GM19351 (cell line): ENCODE data around the gene FABP7.

Source experiments
- ATAC-seq: cut with Tn5 transposase; IDR thresholded peaks from one replicate; pipeline ENCODE4 v1.9.1; 2021; ENCODE audit warnings: mild to moderate bottlenecking, moderate library complexity; ENCODE audit not compliant: unreplicated experiment

The FABP7 gene

GRCh38 chr6:122792766-122793165 is 13.2 kb downstream of the FABP7 start:
- no peak for ATAC-seq

DNA sequence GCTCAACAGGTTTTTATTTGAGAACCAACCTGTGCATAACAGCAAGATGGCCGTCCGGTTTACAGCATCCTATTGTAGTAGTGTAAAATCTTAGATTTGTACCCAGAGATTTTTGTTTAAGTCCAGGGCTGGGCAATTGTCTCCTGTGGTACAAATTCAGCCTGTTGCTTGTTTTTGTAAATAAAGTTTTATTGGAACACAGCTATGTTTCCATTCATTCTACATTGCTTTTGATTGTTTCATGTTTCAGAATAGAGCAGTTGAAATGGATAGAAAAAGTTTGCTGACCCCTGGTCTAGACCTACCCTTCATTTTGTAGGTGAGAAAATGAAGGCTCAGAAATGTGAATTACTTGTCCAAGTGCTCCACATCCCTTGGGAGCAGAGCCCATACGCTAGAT is 18.0 kb downstream of the FABP7 start:
- ATAC-seq = no peak

DNA sequence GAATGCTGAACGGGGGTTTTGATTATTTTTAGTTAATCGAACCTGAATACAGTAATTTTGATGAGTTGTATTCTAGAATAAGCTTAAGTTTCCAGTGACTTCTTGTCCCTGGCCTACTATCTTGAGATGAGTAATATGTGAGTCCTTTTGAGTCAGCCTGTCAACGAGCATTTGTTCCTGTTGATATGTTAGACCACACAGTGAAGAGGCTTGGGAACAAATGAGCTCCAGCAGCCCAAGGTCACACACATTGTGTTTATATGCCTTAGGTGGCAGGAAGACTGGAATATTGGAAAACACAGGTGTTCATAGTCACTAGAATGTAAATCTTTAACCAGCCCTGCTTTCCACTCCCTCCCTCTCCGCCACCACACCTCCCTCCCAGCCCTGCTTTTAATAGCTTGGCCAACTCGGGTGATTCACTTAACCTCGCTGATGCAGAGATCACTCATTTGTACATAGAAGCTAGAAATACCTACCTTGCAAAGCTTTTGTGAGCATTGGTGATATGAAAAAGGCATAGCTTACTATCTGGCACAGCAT is 18.7 kb downstream of the FABP7 start:
- peak; percentile 93 for ATAC-seq

DNA sequence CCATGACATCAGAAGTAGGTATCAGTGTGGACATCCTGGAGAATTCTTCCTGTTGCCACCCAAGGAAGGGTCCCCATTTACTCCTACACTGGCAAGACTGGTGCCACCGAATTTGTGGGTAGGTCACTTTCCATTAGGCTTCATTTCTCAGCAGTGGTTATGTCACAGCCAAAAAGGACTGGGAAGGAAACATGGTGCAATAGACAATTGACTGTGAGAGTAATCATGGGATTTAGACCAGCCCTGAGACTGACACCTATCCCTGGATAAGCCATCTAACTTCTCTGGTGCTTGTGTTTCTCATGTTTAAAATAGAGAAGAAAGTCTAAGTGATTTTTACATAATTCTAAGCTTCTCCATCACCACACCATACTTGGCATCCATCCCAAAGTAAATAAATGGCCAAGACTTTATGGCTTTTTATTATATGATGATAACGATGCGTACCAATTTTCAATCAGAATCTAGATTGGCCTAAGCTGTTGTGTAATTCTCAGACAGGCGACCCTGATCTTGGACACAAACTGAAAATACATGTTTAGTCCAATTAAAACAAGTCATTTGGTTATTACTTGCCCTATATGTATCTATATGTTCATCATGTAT is 19.7 kb downstream of the FABP7 start:
- ATAC-seq = no peak

- no peak for ATAC-seq
These were observed 20.6 kb downstream of the FABP7 start for GRCh38 chr6:122799916-122800686.

DNA sequence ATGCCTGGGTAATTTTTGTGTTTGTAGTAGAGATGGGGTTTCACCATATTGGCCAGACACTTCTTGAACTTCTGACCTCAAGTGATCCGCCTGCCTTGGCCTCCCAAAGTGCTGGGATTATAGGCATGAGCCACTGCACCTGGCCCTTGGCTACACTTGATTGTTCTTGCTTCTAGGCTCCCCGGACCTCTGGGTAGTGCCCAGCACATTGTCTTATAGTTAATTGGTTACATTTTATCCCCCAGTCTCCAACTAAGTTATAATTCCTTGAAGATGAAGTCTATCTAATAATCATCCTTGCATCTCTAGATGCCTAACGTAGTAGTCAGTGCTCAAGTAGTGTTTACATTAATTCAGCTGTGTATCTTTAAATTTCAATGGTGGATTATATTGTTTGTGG is 21.4 kb downstream of the FABP7 start:
- no peak for ATAC-seq

DNA sequence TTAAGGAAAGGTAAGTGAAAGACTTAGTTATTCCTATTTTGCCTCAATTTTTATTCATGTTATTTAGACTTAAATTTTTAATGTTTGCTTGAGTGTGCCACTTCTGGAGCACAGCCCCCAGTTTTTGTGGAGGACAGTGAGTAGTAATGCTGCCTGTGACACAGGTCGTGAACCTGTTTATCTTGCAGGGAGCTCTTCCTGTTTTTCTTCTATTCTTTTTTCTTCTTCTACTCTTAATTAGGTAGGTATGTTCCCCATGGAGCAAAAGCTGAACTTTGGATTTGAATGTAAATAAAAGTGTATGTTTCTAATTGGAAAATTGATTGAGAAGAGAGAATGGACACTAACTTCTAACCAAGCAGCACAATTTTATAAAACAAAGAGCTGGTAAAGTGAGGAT is 21.9 kb downstream of the FABP7 start:
- ATAC-seq = no peak

DNA sequence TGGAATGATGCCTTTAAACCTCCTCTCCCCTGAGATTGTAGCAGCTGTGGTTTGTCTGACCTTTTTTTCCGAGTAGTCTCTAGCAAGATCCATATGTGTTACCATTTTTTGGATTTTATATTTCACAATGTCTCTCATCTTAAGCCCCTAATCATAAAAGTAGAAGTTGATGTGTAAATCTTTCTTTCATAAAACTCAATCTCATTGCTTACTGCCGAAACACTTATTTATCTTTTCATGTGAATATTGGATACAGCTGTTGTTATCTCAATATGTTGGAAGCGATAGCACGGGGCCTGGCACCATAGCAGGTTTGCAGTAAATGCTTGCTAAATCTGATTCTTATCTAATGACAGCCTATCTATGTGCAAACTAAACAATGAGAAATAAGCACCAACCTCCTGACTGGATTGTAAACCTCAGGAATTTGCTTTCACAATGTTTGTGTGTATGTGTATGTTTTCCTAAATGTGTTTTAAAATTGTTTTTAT is 23.7 kb downstream of the FABP7 start:
- no peak for ATAC-seq

DNA sequence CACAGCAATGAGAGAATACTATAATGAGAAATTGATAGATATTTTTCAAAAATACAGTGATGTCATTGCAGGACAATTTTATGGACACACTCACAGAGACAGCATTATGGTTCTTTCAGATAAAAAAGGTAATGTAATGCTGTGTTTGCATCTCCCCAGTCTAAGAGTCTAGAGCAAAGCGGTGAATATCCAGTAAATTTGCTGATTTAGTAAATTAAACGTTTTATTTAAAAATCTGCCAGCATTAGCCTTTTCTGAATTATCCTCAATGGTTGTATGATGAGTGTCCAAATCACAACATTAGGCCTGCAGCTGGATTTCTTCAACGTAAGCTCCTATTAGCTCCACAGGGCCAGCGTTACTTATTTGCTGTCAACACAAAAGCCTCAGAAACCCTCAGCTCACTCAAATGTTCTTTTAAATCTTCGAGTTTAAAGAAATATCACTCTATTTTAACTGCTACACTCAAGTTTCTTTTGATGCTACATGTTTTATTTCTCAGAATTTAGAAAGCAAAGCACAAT is 25.5 kb downstream of the FABP7 start:
- ATAC-seq = no peak

GRCh38 chr6:122806291-122806690 is 26.8 kb downstream of the FABP7 start:
- ATAC-seq = no peak

GRCh38 chr6:122808121-122808885 is 28.8 kb downstream of the FABP7 start:
- no peak for ATAC-seq

DNA sequence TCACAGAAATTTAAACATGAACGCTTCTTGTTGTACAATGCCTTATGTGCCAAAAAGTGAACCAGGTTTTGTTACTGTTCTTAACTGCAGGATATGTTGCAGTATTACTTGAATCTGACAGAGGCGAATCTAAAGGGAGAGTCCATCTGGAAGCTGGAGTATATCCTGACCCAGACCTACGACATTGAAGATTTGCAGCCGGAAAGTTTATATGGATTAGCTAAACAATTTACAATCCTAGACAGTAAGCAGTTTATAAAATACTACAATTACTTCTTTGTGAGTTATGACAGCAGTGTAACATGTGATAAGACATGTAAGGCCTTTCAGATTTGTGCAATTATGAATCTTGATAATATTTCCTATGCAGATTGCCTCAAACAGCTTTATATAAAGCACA is 29.5 kb downstream of the FABP7 start:
- ATAC-seq = no peak

- no peak for ATAC-seq
These were observed 30.2 kb downstream of the FABP7 start for GRCh38 chr6:122809691-122810090.

GRCh38 chr6:122810189-122810588 is 30.7 kb downstream of the FABP7 start:
- no peak for ATAC-seq

DNA sequence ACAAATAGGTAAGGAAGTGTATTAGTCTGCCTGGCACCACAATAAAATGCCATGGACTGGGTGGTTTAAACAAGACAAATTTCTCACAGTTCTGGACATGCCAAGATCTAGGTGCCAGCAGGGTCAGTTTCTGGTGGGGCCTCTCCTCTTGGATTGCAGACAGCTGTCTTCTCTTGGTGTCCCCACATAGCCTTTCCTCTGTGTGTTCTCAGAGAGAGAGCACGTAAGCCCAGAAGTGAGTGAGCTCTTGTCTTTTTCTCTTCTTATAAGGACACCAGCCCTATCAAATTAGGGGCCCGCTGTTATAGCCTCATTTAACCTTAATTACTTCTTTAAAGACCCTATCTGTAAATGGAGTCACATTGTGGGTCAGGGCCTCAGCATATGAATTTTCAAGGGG is 37.8 kb downstream of the FABP7 start:
- ATAC-seq = no peak

DNA sequence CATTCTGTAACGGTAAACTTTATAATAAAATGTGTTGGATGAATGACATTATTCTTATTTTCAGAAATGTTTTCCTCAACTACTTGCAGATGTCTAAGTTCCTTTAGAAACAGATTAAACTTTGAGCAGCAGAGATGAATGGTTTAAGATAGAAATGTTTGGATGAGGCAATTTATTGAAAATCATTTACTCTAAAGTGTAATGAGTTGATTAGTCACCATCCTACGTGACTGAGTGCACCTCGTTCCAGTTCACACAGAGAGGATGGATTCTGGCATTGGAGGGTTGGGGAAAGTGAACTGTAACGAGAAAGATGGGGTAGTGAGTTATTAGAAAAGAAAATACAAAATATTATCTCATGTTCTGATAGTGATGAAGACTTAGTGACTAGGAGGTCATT is 38.2 kb downstream of the FABP7 start:
- ATAC-seq = no peak

GRCh38 chr6:122818866-122819265 is 39.4 kb downstream of the FABP7 start:
- ATAC-seq = no peak

GRCh38 chr6:122821095-122821494 is 41.6 kb downstream of the FABP7 start:
- ATAC-seq = no peak

- no peak for ATAC-seq
These were observed 45.6 kb downstream of the FABP7 start for GRCh38 chr6:122825163-122825562.

- no peak for ATAC-seq
These were observed 49.9 kb downstream of the FABP7 start for GRCh38 chr6:122829456-122829855.

DNA sequence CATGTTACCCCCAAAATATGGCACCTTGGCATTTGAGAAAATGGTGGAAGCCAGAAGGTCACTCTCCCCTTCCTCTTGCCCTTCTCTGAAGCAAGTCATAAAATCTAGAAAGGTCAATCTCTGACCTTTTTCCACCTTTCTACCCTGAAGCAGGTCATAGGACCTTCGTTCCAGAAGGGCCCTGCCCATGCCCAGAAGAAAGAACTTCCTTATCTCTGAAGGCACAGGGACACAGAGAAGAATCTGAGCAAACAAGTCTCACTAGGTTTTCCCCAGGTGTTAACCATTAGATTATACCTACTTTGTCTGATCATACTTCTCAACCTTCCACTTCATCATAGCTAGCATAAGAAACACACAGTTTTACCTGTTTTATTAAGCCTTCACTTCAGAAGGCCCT is 52.0 kb downstream of the FABP7 start:
- ATAC-seq = no peak
